ENCODE measurements around the gene PBX3. TPM values are rescaled to one million over a fixed set of nuclear protein-coding genes. Genes with fewer than 3 reads are reported as not detected.

Gene PBX3
- total RNA-seq, 2 experiments from 2014 or later = 40.8 to 54.6 TPM

GRCh38 chr9:125931211-125931610 is 184.0 kb downstream of the PBX3 start:
- H3K36me3 ChIP-seq (ENCODE audit: insufficient read depth, low read length) = no peaks in the 10 kb centered on the region; the same call in 1 of the 2 replicates
- BruUV-seq (replicated peaks) = no TSS peak
- TF ChIP-seq EZH2phosphoT487 (IDR thresholded peaks at IDR 0.05; ENCODE audit: borderline replicate concordance, low read depth, low read length) = no peak
- no peak for TF ChIP-seq CTCF (conservative IDR thresholded peaks at IDR 0.05; ENCODE audit: low read length)
- no peak for DNase-seq (ENCODE audit: low spot score)
- intact Hi-C loops (cut with micrococcal nuclease; ENCODE audit: unreplicated experiment) = no loop called here
- no peak overlapping the region for H2AFZ ChIP-seq (ENCODE audit: low read length)
- no peak overlapping the region for H3K27ac ChIP-seq (ENCODE audit: low read depth, low read length, poor library complexity, severe bottlenecking)
- no peaks in the 10 kb centered on the region for H3K9me2 ChIP-seq (ENCODE audit: insufficient read depth, low read length)
- no peaks in the 10 kb centered on the region for H3K9me3 ChIP-seq (ENCODE audit: low read length)
- no peaks in the 10 kb centered on the region for H4K20me1 ChIP-seq (ENCODE audit: insufficient read depth, low read length)
- H3K4me2 ChIP-seq (ENCODE audit: low read length) = no peak overlapping the region
- ChIA-PET CTCF (ENCODE audit: unreplicated experiment) (no interaction called here), POLR2A (interaction anchor here (1.2 kb wide), 1 partner anchor 17 kb away, joined by 3 read pairs; no protein-coding TSS in a partner anchor)
- H3K4me1 ChIP-seq (ENCODE audit: insufficient read depth, low read length, poor library complexity, severe bottlenecking) = no peaks in the 10 kb centered on the region
- H3K4me3 ChIP-seq (ENCODE audit: low read depth, low read length, poor library complexity, severe bottlenecking) = no peak overlapping the region
- no peaks in the 10 kb centered on the region for H3K79me2 ChIP-seq (ENCODE audit: insufficient read depth, low read depth, low read length)

DNA sequence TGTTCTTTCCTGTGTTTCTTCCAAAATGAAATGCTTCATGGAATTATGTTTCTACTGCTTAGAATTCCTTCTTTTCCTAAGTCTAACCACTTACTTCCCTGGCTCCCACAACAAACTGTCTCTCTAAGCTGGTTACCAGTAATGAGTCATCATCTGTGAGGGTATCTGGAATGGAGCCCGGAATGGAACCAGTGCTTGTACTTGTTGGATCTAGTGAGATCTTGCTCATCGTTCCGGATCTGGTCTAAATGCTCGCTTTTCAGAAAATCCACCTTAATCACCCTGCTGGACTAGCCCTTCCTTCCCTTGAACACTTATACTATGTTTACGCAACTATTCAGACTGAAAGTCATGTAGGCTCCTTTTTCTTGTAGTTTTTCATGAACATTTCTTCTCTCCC is 184.8 kb downstream of the PBX3 start:
- no peak overlapping the region for H2AFZ ChIP-seq (ENCODE audit: low read length)
- intact Hi-C loops (cut with micrococcal nuclease; ENCODE audit: unreplicated experiment) = no loop called here
- no peak overlapping the region for H3K4me3 ChIP-seq (ENCODE audit: low read depth, low read length, poor library complexity, severe bottlenecking)
- no peaks in the 10 kb centered on the region; the same call in 1 of the 2 replicates for H3K36me3 ChIP-seq (ENCODE audit: insufficient read depth, low read length)
- ChIA-PET CTCF (ENCODE audit: unreplicated experiment) (interaction anchor here (0.6 kb wide), 1 partner anchor 10 kb away, joined by 3 read pairs; no protein-coding TSS in a partner anchor), POLR2A (no interaction called here)
- no peak overlapping the region for H3K4me2 ChIP-seq (ENCODE audit: low read length)
- H4K20me1 ChIP-seq (ENCODE audit: insufficient read depth, low read length) = no peaks in the 10 kb centered on the region
- BruUV-seq (replicated peaks) = no TSS peak
- H3K9me2 ChIP-seq (ENCODE audit: insufficient read depth, low read length) = no peaks in the 10 kb centered on the region
- H3K4me1 ChIP-seq (ENCODE audit: insufficient read depth, low read length, poor library complexity, severe bottlenecking) = no peaks in the 10 kb centered on the region
- no peaks in the 10 kb centered on the region for H3K9me3 ChIP-seq (ENCODE audit: low read length)
- TF ChIP-seq CTCF (conservative IDR thresholded peaks at IDR 0.05; ENCODE audit: low read length) (no peak), EZH2phosphoT487 (IDR thresholded peaks at IDR 0.05; ENCODE audit: borderline replicate concordance, low read depth, low read length) (no peak)
- no peak overlapping the region for H3K27ac ChIP-seq (ENCODE audit: low read depth, low read length, poor library complexity, severe bottlenecking)
- no peaks in the 10 kb centered on the region for H3K79me2 ChIP-seq (ENCODE audit: insufficient read depth, low read depth, low read length)
- DNase-seq (ENCODE audit: low spot score) = no peak

- Histone ChIP-seq H3K9me2 (ENCODE audit: insufficient read depth, low read length) (no peaks in the 10 kb centered on the region), H3K79me2 (ENCODE audit: insufficient read depth, low read depth, low read length) (no peaks in the 10 kb centered on the region), H3K27ac (ENCODE audit: low read depth, low read length, poor library complexity, severe bottlenecking) (no peak overlapping the region), H3K9me3 (ENCODE audit: low read length) (no peaks in the 10 kb centered on the region), H3K4me1 (ENCODE audit: insufficient read depth, low read length, poor library complexity, severe bottlenecking) (no peaks in the 10 kb centered on the region), H3K4me3 (ENCODE audit: low read depth, low read length, poor library complexity, severe bottlenecking) (no peak overlapping the region), H2AFZ (ENCODE audit: low read length) (no peak overlapping the region), H3K36me3 (ENCODE audit: insufficient read depth, low read length) (no peaks in the 10 kb centered on the region; the same call in 1 of the 2 replicates), H3K4me2 (ENCODE audit: low read length) (no peak overlapping the region), H4K20me1 (ENCODE audit: insufficient read depth, low read length) (no peaks in the 10 kb centered on the region)
- ChIA-PET POLR2A (no interaction called here), CTCF (ENCODE audit: unreplicated experiment) (no interaction called here)
- BruUV-seq (replicated peaks) = no TSS peak
- intact Hi-C loops (cut with micrococcal nuclease; ENCODE audit: unreplicated experiment) = no loop called here
- DNase-seq (ENCODE audit: low spot score) = no peak
- no peak for TF ChIP-seq EZH2phosphoT487 (IDR thresholded peaks at IDR 0.05; ENCODE audit: borderline replicate concordance, low read depth, low read length)
- TF ChIP-seq CTCF (conservative IDR thresholded peaks at IDR 0.05; ENCODE audit: low read length) = no peak
These were observed 185.7 kb downstream of the PBX3 start for GRCh38 chr9:125932746-125933455.

Data from OCI-LY7 (cell line).